Glutamatergic neuron (in vitro differentiated cells): Measurements from ENCODE around the gene FRG2C. TPM values are rescaled to one million over a fixed set of nuclear protein-coding genes. Genes with fewer than 3 reads are reported as not detected.
"Not testable (repeated sequence)": the region's sequence is repeated elsewhere in the genome, so short reads cannot be mapped to it uniquely, and the experiment has no call there.

Source experiments
- DNase-seq: peaks from one replicate; pipeline ENCODE4 v3.0.0; 2022
- H3K27ac Mint-ChIP-seq: one replicate; pipeline ENCODE4 v1.8.0; 2020; ENCODE audit warnings: mild to moderate bottlenecking, mixed read lengths, inconsistent platforms; ENCODE audit not compliant: unreplicated experiment
- H3K27me3 Mint-ChIP-seq: one replicate; pipeline ENCODE4 v1.8.0; 2020; ENCODE audit warnings: mild to moderate bottlenecking, moderate library complexity, mixed read lengths, inconsistent platforms; ENCODE audit not compliant: unreplicated experiment
- H3K36me3 Mint-ChIP-seq: one replicate; pipeline ENCODE4 v1.8.0; 2020; ENCODE audit warnings: mild to moderate bottlenecking, mixed read lengths, inconsistent platforms; ENCODE audit not compliant: unreplicated experiment
- H3K4me1 Mint-ChIP-seq: one replicate; pipeline ENCODE4 v1.8.0; 2020; ENCODE audit warnings: mild to moderate bottlenecking, low read depth, mixed read lengths, inconsistent platforms; ENCODE audit not compliant: unreplicated experiment
- H3K4me3 Mint-ChIP-seq: one replicate; pipeline ENCODE4 v1.8.0; 2020; ENCODE audit warnings: mild to moderate bottlenecking, mixed read lengths, inconsistent platforms; ENCODE audit not compliant: unreplicated experiment
- H3K9me3 Mint-ChIP-seq: one replicate; pipeline ENCODE4 v1.8.0; 2020; ENCODE audit warnings: mild to moderate bottlenecking, moderate library complexity, mixed read lengths, inconsistent platforms; ENCODE audit not compliant: unreplicated experiment
- total RNA-seq: library from RNA; stranded (reverse); fragmentation: NEBNext Ultra II Directional; extraction: Animal tissue kit (Norgen Biotek cat#: 25700); gene quantifications from one replicate; pipeline ENCODE4 v1.2.1, GENCODE V29; 2021; ENCODE audit not compliant: unreplicated experiment
- TF ChIP-seq, protein P1 (sequence below): fragments of 200-600 bp; sonication (generic); IDR thresholded peaks from one replicate; pipeline ENCODE4 v1.5.0; 2021; ENCODE audit not compliant: partially characterized antibody, unreplicated experiment

The FRG2C gene
- total RNA-seq, 1 donor from 2014 or later, result 0.47 TPM

DNA sequence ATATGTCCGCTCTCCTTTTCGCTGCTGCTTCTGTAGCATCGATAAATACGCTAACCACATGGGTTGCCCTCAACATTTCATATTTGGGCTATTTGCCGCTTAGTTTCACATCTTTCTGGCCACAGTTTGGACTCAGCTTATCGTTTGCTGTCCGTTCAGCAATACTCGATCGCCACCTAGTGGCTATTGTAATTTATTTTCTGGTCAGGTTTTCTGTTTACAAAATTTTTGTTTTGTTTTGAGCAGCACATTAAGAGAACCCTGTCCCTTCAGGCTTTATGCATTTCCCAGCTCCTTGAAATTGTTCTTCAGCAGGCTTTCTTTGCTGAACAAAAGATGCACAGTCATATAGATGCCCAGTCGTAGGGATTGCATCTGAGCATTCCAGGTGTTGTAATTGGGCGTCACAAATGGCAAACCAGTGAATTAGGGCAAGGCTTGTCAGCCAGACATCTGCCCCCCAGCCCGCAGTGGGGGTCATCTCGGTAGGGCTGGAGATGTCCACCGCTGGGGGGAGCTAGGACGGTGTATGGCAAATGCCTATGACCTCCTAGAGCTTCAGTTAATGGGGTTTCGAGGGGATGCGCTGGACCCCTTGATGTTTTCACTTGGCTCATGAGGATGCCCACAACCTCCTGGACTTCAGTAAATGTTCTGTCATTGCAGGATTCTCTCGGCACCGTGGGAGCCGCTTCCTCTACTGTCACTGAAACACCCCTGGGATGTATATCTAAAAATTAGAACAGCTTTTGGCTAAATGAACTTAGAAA is 20.9 kb upstream of the FRG2C start:
- peak overlapping the region; percentile 74 for H3K4me3 Mint-ChIP-seq
- DNase-seq, H3K36me3 Mint-ChIP-seq, H3K27me3 Mint-ChIP-seq, H3K4me1 Mint-ChIP-seq, H3K27ac Mint-ChIP-seq, H3K9me3 Mint-ChIP-seq: not testable (repeated sequence)
- TF ChIP-seq, protein P1, sequence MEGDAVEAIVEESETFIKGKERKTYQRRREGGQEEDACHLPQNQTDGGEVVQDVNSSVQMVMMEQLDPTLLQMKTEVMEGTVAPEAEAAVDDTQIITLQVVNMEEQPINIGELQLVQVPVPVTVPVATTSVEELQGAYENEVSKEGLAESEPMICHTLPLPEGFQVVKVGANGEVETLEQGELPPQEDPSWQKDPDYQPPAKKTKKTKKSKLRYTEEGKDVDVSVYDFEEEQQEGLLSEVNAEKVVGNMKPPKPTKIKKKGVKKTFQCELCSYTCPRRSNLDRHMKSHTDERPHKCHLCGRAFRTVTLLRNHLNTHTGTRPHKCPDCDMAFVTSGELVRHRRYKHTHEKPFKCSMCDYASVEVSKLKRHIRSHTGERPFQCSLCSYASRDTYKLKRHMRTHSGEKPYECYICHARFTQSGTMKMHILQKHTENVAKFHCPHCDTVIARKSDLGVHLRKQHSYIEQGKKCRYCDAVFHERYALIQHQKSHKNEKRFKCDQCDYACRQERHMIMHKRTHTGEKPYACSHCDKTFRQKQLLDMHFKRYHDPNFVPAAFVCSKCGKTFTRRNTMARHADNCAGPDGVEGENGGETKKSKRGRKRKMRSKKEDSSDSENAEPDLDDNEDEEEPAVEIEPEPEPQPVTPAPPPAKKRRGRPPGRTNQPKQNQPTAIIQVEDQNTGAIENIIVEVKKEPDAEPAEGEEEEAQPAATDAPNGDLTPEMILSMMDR, result peak; percentile 76

- not testable (repeated sequence) for H3K27ac Mint-ChIP-seq, H3K36me3 Mint-ChIP-seq, DNase-seq, H3K4me3 Mint-ChIP-seq, H3K27me3 Mint-ChIP-seq, H3K4me1 Mint-ChIP-seq, H3K9me3 Mint-ChIP-seq
These were observed 18.6 kb upstream of the FRG2C start for GRCh38 chr3:75645548-75645947.

DNA sequence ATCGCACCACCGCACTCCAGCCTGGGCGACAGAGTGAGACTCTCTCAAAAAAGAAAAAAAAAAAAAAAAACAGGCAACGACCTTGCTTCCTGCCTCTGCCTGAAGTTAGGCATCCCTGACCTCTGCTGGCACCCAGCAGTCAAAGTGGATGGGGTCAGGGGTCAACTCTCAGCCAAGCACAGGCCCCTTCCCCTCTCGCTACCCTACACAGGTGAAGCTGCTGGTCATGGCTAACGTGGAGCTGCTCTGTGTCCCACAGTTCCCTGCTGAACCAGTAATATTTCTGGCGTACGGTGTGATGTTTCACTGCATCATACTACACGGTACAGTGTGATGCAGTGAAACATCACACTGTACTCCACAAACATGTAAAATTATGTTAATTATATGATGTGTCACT is 13.9 kb upstream of the FRG2C start:
- H3K36me3 Mint-ChIP-seq, result no peaks in the 10 kb centered on the region
- H3K27ac Mint-ChIP-seq, result no peak overlapping the region
- no peaks in the 10 kb centered on the region for H3K4me1 Mint-ChIP-seq
- TF ChIP-seq, protein P1, result no peak
- peaks cover 7% of the 10 kb centered on the region for H3K27me3 Mint-ChIP-seq
- peaks cover 1% of the 10 kb centered on the region for H3K9me3 Mint-ChIP-seq
- DNase-seq, result no peak
- no peak overlapping the region for H3K4me3 Mint-ChIP-seq

GRCh38 chr3:75655101-75655904 is 8.8 kb upstream of the FRG2C start:
- H3K9me3 Mint-ChIP-seq, H3K36me3 Mint-ChIP-seq, H3K27ac Mint-ChIP-seq, H3K4me1 Mint-ChIP-seq: not testable (repeated sequence)
- Mint-ChIP-seq H3K4me3 (peak overlapping the region; percentile 68), H3K27me3 (peaks cover 12% of the 10 kb centered on the region)
- DNase-seq, result peak; percentile 43

- H3K4me1 Mint-ChIP-seq, H3K36me3 Mint-ChIP-seq, DNase-seq, H3K9me3 Mint-ChIP-seq, H3K27ac Mint-ChIP-seq: not testable (repeated sequence)
- Mint-ChIP-seq H3K27me3 (peaks cover 12% of the 10 kb centered on the region), H3K4me3 (peak overlapping the region; percentile 68)
These were observed 8.2 kb upstream of the FRG2C start for GRCh38 chr3:75655956-75656355.

DNA sequence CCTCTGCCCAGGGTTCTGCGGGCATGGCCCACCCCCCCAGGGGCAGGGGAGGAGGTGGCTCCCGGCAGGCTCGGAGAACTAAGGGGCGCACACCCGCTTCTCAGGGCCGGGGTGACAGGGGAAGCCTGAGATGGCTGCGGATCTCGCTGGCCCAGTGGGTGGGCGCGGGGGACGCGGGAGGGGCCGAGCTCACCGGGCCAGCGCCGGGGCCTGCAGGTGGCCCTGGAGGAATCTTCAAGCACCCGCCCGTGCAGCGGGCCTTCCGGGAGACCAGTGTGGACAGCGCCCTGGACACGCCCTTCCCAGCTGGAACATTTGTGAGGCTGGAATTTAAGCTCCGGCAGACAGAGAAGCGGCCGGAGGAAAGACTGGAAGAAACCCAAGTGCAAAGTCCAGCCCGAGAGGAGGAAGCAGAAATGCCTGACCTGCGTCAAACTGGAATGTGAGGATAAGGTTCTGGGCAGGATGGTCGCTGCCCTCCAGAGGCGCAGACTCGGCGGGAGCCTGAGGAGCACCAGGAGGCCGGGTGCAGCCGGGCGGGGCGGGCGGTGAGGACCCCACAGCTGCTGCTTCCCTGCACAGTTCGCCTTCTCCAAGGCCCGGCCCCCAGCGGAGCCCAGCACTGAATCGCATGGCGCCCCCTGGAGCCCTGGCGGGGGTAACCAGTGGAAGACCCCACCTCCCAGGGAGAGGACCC is 5.6 kb upstream of the FRG2C start:
- H3K27ac Mint-ChIP-seq, H3K36me3 Mint-ChIP-seq, H3K9me3 Mint-ChIP-seq, H3K4me1 Mint-ChIP-seq: not testable (repeated sequence)
- DNase-seq, result peak; percentile 87
- TF ChIP-seq, protein P1, result peak; percentile 61
- Mint-ChIP-seq H3K4me3 (peak overlapping the region; percentile 92), H3K27me3 (peaks cover 12% of the 10 kb centered on the region)

- not testable (repeated sequence) for H3K36me3 Mint-ChIP-seq
- peaks cover 12% of the 10 kb centered on the region for H3K27me3 Mint-ChIP-seq
These were observed 5.1 kb upstream of the FRG2C start for GRCh38 chr3:75659108-75659433.

DNA sequence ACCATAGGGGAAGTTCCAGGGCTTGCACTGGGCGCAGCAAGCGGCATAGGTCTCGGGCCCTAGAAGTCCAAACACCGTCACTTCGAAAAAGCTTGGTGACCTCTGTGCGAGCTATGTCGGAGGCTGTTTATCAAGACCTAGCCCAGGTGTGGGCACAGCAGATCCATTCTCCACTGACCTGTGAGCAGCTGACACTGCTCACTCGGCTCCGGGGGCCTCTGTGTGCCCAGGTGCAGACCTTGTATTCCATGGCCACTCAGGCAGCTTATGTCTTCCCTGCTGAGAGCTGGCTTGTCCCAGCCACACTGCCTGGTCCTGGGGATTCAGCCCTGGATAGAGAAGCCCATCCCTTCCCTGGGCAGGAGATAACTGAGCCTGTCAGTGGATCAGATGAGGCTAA is 1.5 kb downstream of the FRG2C start:
- peaks cover 25% of the 10 kb centered on the region for H3K27me3 Mint-ChIP-seq
- not testable (repeated sequence) for H3K4me3 Mint-ChIP-seq, DNase-seq, H3K36me3 Mint-ChIP-seq, H3K4me1 Mint-ChIP-seq, H3K27ac Mint-ChIP-seq
- H3K9me3 Mint-ChIP-seq, result peaks cover 25% of the 10 kb centered on the region

More at GRCh38 chr3:75659108-75659433, 5.1 kb upstream of the FRG2C start:
- H3K4me3 Mint-ChIP-seq, result peak overlapping the region; percentile 74
- H3K9me3 Mint-ChIP-seq, DNase-seq, H3K4me1 Mint-ChIP-seq, H3K27ac Mint-ChIP-seq: not testable (repeated sequence)
